GM21723 (cell line): Measurements from ENCODE around the gene TUBB1.

Experiments used
- ATAC-seq: cut with Tn5 transposase; IDR thresholded peaks from one replicate; pipeline ENCODE4 v1.9.1; 2021; ENCODE audit warnings: mild to moderate bottlenecking, moderate library complexity; ENCODE audit not compliant: unreplicated experiment

Gene TUBB1

DNA sequence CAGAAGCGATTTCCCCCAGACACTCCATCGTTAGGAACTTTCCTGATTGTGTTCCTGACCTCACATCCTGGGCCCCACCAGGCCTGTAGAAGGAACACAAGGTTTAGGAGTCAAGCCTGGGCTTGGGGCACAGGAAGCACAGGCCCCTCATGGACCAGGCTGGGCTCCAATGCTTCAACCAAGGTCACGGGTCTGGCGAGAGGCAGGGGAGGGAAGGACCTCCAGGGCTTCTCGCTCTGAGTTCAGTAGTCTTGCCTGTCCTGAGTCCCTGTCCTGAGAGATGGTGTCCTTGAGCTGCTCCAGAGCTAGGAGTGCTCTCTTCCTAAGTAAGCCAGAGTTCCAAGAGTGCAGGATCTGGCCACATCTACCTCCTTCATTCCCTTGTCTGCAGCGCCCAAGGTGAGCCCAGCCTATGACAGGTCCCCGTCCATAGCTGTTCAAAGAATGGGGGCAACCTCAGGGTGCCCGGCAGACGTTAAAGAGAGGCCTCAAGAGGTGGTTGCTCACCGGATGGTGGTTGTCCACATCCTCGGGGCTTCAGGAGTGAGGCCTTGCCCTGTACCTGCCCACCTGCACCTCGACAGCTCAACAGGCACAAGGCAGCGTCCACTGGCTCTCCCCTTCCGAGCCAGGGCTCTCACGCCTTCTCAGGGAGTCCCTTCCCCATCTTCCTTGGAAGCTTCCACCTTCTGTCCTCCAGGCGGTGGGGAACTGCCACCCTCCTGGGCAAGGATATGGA, 1.6 kb upstream of the TUBB1 start:
- ATAC-seq, result no peak

DNA sequence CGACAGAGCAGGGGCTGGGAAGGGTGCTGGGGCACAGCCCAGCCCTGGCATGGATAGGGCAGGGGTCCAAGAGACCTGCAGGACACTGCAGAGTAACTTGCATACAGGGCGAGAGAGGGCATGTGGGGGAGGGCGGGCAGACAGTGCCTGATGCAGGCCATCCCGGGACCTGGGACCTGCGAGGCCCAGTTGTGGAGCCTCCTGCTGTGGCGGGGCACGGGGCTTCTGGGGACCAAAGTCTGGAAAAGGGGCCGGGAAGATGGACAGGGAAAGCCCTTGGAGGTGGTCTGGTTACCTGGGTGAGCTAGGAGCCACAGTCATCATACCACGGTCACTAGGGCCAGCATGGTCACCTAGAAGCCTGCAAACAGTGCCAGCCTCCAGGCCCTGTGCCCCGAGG, 412 bp upstream of the TUBB1 start:
- ATAC-seq, result no peak

DNA sequence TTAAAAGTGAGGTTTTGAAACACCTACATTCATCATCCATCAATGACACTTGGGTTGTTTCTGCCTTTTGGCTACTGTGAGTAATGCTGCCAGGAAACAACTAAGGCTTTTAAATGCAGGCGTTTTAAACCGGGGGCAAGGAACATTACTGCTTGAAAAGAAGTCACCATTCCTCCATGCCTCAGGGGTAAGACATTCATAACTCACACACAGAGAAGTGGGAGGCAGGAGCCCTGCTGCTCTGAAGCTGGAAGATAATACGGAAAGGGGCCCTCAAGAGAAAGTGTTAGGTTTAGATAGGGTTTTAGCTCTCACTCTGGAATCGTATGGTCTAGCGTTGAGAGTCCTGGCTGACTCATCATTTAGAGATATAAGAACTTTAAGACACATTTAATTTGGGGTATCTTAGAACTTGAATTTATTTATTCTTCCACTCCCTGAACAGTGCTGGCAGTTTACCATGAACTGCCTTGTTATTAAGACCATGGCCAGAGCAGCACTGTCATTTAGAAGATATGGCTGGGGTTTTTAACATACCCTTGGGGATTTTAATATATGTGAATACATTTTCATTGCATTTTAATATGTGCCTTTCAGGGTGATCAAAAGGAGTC, 1.8 kb downstream of the TUBB1 start:
- no peak for ATAC-seq

DNA sequence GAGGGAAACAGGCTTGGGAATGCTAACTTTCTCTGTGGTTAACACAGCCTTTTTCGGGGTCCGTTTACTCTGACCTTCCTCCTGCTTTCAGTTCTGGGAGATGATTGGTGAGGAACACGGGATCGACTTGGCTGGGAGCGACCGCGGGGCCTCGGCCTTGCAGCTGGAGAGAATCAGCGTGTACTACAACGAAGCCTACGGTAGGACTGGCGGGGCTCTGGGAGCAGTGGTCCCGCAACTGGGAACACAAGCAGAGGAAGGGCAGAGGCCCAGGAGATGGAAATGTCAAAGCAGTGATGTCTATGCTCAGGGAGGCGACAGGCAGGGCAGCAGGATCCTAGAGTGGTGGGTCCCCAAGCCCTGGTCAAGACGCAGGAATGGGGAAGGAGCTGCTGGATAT, 3.5 kb downstream of the TUBB1 start:
- no peak for ATAC-seq

DNA sequence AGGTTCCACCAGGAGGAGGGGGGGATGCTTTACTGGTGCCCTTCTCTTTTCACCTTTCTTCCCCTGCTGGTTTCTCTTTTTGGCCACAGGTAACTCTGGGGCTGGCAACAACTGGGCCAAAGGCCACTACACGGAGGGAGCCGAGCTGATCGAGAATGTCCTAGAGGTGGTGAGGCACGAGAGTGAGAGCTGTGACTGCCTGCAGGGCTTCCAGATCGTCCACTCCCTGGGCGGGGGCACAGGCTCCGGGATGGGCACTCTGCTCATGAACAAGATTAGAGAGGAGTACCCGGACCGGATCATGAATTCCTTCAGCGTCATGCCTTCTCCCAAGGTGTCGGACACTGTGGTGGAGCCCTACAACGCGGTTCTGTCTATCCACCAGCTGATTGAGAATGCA, 4.4 kb downstream of the TUBB1 start:
- ATAC-seq, result no peak

DNA sequence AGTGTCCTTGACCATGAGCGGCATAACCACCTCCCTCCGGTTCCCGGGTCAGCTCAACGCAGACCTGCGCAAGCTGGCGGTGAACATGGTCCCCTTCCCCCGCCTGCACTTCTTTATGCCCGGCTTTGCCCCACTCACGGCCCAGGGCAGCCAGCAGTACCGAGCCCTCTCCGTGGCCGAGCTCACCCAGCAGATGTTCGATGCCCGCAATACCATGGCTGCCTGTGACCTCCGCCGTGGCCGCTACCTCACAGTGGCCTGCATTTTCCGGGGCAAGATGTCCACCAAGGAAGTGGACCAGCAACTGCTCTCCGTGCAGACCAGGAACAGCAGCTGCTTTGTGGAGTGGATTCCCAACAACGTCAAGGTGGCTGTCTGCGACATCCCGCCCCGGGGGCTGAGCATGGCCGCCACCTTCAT, 4.9 kb downstream of the TUBB1 start:
- ATAC-seq, result no peak

DNA sequence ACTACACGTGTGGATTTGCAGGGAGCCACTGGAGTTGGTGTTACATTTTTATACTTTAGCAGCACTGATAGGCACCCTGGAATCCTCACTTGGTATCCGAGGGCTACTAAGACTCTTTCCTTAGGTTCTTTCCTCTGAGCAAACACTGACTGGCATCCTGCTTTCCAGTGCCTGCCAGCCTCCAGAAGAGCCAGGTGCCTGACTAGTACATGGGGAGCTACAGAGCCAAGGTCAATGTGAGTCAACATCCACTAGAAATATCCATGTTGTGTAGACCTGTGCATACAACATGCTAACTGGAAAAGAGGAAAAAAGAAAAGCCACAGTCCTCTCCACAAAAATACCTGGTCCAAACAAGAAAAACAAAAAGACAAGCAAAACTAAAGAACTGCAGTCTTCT, 5.9 kb downstream of the TUBB1 start:
- no peak for ATAC-seq

DNA sequence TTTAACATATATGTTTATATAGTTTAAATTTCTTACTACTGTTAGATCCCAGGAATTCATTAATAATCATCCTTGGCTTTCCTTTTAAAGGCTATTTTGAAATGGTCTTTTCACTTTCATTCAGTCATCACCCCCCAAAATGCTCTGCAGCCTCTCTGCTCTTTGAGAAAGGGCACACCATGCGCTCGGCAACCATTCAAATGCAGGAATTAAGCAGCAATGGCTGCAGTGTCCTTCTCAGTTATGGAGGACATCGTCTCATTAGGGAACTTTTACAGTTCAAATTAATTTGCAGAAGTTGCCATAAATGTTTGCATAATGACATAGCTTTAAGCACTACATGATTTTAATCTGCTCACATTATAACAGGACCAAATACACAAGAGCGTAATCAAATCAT, 6.3 kb downstream of the TUBB1 start:
- ATAC-seq, result no peak

DNA sequence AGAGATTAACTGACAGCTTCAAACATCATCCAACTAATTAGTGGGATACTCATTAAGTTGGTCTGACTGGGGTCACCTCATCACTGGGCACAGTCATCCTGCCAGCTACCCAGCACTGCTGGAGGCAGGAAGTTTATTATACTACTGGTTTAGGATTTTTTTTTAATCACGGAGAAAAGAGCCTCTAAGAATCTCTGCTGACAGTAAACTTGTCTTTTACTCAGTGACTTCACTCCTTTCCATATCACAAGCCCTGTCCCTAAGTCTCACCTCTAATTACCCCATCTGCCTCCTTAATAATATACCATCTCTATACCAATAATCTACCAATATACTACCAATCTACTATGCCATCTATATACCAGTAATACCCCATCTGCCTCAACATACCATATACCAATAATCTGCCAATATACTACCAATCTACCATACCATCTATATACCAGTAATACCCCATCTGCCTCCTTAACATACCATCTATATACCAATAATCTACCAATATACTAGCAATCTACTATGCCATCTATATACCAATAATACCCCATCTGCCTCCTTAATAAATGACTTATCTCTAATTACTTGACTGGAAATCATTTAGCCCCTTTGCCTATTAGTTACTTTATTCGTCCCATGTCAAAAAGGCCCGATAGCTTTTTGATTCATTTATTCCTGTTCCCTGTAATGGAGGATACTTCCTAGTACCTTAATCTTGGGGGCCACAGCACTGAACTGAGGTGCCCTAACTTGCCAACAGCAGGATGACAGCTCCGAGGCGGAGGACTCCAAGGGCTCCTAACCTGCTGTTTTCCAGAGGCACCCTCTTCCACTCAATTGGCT, 7.9 kb downstream of the TUBB1 start:
- ATAC-seq, result no peak

DNA sequence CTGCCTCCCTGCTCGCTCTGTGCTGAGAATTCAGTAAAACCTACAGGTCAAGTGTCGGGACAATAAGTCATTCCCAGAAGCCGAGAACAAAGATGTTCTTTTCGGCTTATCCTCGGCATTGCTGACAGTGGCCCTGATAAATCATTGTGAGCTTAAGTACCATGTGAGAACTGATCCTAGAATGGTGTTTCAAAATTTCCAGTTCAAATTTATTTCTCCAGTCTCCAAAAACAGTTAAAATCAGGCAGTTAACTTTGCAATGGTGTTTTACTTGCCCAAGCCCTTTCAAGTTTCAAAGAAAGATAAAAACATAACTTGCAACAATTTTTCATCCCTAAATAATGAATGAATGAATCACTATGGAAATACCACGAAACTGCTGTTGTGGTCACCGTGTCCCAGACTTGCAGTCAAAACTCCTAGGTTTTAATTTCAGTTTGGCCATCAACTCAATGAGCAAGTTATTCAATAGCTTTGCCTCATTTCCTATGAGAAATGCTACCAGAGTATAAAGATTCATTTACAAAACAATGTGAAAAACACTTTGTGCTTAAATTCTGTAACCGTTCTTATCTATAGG, 8.6 kb downstream of the TUBB1 start:
- ATAC-seq, result no peak

DNA sequence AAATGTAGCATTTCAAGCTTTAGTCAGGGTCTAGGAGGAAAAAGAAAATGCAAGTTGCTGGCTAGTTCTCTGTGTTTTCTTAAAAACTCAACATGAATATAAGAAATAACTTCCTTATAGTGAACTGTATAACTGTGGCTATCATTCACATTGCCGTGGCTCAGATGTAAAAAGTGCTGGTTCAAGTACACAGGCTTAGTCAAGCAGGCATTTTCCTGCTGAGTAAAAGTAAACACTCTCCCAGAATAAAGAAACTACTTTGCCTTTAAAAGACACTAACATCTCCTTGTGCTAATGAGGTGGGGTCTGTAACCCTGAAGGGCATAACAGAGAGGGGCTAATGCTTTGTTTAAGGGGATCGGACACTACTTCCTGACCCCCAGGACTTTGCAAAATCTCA, 9.6 kb downstream of the TUBB1 start:
- no peak for ATAC-seq

DNA sequence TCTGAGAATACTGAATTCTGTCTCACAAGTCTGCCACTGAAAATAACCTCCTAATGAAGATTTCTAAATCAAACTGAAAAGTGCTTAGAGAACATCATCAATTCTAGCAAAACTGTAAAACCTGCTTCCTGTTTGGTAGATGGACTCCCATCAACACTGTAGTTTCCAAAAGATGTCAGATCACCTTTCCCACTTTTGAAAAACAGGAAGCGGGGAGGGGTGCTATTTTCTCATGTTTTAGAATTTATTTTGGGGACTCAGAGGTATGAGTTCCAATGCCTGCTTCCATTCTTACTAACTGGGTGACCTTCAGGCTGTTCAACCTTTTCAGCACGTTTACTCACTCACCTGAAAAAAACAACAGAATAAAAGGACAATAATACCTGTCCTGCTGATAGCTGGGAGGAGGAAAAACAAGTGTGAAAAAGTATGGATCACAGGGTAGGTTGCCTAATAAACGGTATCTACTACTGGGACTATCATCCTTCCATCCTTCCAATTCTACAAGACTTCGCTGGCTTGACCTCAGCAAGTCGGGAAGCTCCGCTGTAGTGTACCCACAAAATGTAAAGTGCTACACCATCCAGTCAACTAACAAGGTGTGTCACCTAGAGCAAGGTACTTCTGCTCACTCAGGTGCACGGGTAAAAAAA, 11.8 kb downstream of the TUBB1 start:
- ATAC-seq, result no peak

DNA sequence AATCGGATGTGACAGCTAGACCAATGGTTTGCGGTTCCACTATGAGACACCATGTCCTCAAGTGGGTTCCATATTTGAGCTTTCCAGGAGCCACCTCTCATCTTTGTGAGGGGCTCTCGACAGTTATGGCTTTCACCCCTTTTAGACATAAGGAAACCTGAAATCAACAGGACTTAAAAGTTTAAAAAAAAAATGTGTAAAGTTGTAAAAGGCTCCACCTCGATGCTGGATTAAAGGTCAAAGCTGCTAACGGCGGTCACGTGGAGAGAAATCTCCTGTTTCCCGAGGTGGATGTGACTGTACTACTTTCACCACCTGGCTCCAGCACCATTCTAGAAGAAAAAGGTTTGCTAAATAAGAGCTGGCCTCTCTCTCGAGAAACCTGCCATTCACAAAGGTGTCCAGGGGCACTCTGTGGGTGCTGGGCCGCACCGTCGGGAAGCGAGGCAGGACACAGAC, 12.4 kb downstream of the TUBB1 start:
- ATAC-seq, result no peak

DNA sequence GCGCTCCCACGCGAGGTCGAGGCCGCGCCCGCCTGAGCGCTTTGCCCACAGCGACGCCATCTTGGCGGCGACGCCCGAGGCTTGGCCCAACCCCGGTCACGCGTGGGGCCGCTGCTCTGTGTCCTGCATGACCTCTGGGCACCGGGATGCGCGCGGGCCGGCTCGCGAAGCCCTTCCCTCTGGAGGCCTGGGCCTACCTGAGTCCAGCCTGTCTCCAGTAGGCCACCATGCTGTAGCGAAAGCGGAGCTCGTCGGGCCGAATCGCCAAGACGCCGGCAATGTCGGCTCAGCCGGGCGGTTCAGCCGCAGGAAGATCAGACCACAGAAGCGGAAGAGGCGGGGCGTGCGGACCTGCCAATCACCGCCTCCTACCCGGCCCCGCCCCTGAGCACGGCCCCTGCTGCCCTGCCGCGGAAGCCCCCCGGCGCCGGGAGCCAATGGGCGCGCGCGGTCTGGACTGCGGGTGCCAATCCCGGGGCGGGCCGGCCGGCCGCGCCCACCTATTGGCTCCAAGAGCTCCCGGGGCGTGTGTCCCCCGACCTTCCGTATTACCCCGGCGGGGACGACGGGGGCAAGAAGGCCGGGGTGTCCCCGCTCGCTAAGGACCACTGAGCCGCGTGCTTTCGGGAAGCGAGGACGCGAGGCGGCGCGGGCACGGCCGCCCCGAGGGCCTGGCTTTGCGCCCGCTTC, 12.9 kb downstream of the TUBB1 start, which contains the start of gene ATP5F1E:
Gene ATP5F1E, minus strand, starts transcription at position 313 of the 690 bp plus-strand sequence. Its CDS starts 84 bp downstream, at position 229.
- peak; percentile 92 for ATAC-seq

DNA sequence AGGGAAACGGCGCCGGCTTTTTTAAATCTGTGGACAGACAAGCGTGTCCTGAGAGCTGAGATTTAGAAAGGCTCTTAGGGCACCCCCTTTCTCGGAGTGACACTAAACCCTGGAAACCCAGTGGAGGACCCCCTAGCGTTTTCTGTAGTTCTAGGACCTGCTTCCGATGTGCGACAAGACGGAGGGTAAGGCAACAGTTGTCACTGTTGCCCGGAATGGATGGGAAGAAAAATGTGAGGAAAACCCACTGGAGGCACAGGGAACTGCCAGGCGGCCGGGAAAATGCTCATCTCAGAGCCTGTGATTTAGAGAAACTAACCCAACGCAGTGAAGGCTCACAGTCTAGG, 13.5 kb downstream of the TUBB1 start:
- no peak for ATAC-seq

DNA sequence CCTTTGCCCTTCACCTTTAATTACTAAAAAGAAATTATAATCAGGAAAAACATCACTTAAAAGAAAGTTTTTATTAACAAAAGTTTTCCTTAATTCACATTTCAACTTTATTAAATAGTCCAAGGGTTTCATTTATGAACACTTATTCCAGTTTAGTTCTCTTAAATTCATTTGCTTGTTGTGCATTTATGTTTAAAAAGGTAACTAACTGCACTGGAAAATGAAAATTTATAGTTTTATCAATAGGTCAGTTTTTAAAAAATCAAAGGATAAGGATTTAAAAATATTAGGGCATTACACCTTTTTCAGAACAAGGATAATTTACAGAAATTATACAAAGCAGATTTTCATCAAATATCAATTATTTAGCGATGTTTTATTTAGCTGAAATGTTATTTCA, 13.9 kb downstream of the TUBB1 start:
- no peak for ATAC-seq

DNA sequence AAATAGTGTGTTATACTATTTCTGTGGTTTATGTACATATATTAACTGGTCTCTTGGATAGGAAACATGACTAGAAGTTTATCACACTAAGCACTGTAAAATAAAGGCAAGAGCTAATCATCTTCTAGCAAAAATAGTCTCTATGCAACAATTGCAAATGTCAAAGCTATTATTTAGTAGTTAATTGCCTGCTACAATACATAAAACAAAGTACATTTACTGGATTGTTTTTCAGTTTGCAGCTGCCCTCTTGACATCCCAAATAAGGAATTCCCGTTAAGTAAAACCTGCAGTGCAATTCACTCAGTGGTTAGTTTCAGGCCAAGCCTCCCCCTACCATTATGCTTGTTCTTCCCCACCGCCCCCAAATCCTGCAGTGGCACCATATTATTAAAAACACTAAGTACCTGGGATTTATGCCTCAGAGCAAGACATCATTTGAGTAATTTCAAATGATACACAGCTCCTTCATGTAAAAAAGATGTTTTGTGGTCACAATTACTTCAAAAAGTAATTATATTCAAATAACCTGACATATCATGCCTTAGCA, 14.5 kb downstream of the TUBB1 start:
- no peak for ATAC-seq

DNA sequence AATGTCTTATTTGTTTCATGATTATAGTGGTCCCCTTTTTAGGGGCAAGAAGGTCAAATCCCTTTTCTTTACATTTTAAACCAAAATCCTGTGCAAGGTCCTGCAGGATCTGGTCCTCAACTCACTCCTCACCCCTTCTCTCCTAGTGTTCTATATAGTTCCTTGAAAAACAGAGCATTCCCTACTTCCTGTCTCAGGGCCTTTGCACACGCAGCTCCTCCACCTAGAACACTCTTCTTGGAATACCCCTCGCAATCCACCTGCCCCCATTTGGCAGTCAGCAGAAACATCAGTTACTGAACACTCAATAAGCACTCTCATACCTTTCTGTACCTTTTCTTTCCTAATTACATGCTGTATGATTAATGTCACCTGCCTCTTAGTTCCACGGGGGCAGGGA, 16.2 kb downstream of the TUBB1 start:
- ATAC-seq, result no peak

DNA sequence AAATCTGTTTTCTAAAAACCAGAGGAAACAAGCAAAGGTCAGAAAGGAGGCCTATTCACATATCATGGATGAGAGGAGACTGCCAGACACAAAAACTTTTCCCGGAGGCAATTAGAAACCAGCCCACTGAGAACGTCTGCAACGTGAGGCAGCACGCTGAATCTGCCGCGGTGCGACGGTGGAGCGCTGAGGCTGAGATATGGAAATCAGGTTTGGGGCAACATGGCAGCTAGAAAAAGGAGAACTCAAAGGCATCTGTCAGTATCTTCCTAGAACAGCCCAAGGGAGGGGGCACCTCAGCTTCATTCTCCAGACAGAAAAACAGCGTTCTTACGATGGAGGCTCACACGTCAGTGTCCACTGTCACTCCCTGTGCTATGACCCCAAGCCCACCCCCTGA, 18.2 kb downstream of the TUBB1 start:
- ATAC-seq, result no peak

DNA sequence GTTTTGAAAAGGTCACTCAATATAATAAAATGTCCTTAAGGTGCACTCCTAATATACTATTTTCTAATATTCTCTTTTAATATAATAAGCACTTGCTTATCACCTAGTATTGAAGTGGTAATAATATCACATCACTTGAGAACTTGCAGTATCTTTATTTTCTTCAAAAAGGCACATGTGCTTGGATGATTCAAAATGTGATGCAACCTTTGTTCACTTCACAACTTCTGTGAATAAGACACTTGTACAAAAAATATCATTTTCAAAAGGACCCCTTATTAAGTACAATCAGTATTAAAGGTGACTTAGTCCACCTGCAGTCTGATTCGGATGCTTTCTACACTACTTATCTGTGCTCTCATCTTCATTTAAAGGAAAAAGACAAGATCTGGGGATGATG, 20.0 kb downstream of the TUBB1 start:
- no peak for ATAC-seq
